GM12873 (cell line): ENCODE data around the gene LRP4.

ENCODE experiments used
- CTCF ChIP-seq: IDR thresholded peaks from 2 replicates; pipeline ENCODE4 v1.5.1; 2012; ENCODE audit warnings: low read depth, mild to moderate bottlenecking, moderate library complexity, low read length, control low read depth; ENCODE audit not compliant: insufficient read depth; ENCODE audit errors: missing control alignments

Gene LRP4

GRCh38 chr11:46855863-46856262, 62.5 kb downstream of the LRP4 start:
- TF ChIP-seq CTCF: no peak

GRCh38 chr11:46855167-46855566, 63.2 kb downstream of the LRP4 start:
- no peak for TF ChIP-seq CTCF

- TF ChIP-seq CTCF: no peak
Measured at GRCh38 chr11:46850829-46851380, 67.4 kb downstream of the LRP4 start.

DNA sequence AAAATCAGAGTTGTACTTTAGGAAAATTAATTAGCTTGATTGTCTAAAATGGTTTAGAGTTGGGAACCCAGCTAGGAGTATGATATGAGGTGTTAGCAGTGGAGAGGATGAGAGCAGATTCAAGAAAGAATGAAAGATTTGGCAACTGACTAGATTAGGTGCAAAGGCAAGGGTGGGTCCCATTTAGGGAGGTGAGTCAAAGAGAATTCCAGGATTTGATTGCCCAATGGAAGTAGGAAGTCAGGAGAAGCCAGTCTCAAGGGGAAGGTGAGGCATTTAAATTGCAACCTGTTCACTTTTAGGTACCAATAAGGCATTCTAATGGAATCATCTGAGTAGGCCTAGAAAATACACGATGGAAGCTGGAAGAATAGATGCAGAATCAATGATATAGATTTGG, 68.7 kb downstream of the LRP4 start:
- no peak for TF ChIP-seq CTCF

DNA sequence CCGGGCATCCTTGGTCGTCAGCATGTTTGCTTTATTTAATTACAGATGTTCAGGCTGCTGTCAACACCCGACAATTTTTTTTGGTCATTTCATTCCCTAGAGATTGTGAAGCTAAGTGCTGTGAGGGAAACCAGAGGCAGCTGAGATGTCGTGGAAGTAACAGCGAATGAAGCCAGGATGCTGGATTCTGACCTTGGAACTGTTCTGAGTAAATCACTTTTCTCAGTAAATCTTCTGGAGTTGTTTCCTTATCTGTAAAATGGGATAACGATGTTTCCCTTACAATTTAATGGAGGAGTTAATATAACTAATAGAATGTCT, 71.9 kb downstream of the LRP4 start:
- no peak for TF ChIP-seq CTCF

- no peak for TF ChIP-seq CTCF
Measured at GRCh38 chr11:46845740-46846509, 72.4 kb downstream of the LRP4 start, which contains the start of gene CKAP5. CKAP5 (minus strand) TSS chr11:46846280; CDS start chr11:46821231, 25,049 bp downstream.

DNA sequence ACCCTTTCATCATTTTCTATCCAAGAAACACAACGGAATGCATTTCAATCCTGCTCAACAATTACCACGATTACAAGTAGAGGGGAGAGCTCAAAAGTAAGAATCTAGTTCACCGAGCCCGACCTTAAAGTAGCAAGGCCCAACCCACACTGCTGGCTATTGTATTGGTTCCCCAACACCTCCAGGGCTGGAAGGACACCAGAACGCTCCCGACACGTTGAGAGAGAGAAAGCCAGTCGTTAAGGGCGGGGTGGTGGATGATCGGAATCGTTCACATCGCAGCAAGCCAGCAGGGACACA, 73.0 kb downstream of the LRP4 start:
- TF ChIP-seq CTCF: no peak
